ENCODE data around the gene COX7A2.

DNA sequence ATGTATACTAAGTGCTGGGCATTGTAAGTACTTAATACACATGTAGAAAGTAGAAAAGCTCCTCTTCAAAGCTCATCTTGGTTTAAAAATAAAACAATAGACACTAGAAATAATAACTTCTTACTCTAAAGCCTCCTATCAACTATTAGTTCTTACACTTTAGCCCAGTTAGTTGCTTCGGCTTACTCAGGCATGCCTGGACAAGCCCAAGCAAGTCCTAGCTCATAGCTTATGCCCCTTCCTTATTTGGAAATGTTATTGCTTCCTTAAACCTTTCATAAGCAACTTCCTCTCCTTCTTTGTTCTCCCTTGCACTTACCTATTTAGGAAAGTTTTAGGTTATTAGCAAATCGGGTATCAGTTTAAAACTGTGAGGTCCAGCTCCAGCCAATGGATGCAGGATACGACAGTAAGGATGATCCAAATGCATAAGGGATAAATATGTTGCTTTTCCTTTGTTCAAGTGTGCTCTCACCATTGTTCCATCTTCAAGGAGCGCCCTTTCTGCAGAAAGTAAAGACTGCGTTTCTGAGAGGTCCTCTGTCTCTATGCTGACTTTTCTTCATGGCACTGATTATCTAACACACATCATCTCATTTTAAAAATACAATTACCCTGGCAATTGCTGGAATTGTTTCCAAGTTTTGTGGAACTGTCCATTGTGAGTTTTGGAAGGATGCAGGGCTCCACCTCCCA is 28.7 kb upstream of the COX7A2 start:
- TF ChIP-seq, protein P1, sequence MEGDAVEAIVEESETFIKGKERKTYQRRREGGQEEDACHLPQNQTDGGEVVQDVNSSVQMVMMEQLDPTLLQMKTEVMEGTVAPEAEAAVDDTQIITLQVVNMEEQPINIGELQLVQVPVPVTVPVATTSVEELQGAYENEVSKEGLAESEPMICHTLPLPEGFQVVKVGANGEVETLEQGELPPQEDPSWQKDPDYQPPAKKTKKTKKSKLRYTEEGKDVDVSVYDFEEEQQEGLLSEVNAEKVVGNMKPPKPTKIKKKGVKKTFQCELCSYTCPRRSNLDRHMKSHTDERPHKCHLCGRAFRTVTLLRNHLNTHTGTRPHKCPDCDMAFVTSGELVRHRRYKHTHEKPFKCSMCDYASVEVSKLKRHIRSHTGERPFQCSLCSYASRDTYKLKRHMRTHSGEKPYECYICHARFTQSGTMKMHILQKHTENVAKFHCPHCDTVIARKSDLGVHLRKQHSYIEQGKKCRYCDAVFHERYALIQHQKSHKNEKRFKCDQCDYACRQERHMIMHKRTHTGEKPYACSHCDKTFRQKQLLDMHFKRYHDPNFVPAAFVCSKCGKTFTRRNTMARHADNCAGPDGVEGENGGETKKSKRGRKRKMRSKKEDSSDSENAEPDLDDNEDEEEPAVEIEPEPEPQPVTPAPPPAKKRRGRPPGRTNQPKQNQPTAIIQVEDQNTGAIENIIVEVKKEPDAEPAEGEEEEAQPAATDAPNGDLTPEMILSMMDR (IDR thresholded peaks at IDR 0.05; ENCODE audit: low read length): no peak
- TF ChIP-seq EZH2phosphoT487 (IDR thresholded peaks at IDR 0.05; ENCODE audit: low read length) (no peak), EZH2 (optimal IDR thresholded peaks at IDR 0.05; ENCODE audit: low read depth, low read length) (no peak)
